Activated B cell treated with CpG ODN at 0.5 μM for 24 hours (primary cell): ENCODE data around the gene C2CD3. TPM values are rescaled to one million over a fixed set of nuclear protein-coding genes. Genes with fewer than 3 reads are reported as not detected.

Source experiments
- ATAC-seq: fragments of 200-7000 bp; cut with Tn5 transposase; one replicate; pipeline ENCODE4 v1.10.0; 2021; ENCODE audit warnings: low read depth, mild to moderate bottlenecking, moderate library complexity
- CTCF ChIA-PET: fragments of 350-600 bp; sonication (Branson Sonifier 250); formaldehyde crosslinking; loops from one replicate; lab custom pipeline; 2021; ENCODE audit warnings: antibody characterized with exemption; lab: Charles Lee
- POLR2A ChIA-PET: fragments of 350-600 bp; sonication (Branson Sonifier 250); formaldehyde crosslinking; loops from one replicate; lab custom pipeline; 2021; ENCODE audit warnings: antibody characterized with exemption; lab: Charles Lee
- DNase-seq: peaks from one replicate; pipeline ENCODE4 v3.0.0; 2022
- H3K27ac Mint-ChIP-seq: one replicate; pipeline ENCODE4 v1.8.0; 2020; ENCODE audit warnings: mixed read lengths
- H3K27me3 Mint-ChIP-seq: one replicate; pipeline ENCODE4 v1.8.0; 2021; ENCODE audit warnings: mixed read lengths
- H3K36me3 Mint-ChIP-seq: one replicate; pipeline ENCODE4 v1.8.0; 2021; ENCODE audit warnings: low read depth, mixed read lengths
- H3K4me1 Mint-ChIP-seq: one replicate; pipeline ENCODE4 v1.8.0; 2021; ENCODE audit warnings: mixed read lengths
- H3K4me3 Mint-ChIP-seq: one replicate; pipeline ENCODE4 v1.8.0; 2020; ENCODE audit warnings: mild to moderate bottlenecking, mixed read lengths
- H3K9me3 Mint-ChIP-seq: one replicate; pipeline ENCODE4 v1.8.0; 2020; ENCODE audit warnings: mixed read lengths
- intact Hi-C: fragments of 100-400 bp; cut with micrococcal nuclease; formaldehyde crosslinking; loops from one replicate; pipeline ENCODE4 v1.15.1; 2024
- total RNA-seq: library from RNA; stranded (reverse); gene quantifications from 2 replicates; pipeline ENCODE4 v1.2.3, GENCODE V29; 2022
- TF ChIP-seq, protein P1 (sequence below): fragments of 200-600 bp; IDR thresholded peaks from one replicate; pipeline ENCODE4 v1.8.0; 2022; ENCODE audit warnings: antibody characterized with exemption, mild to moderate bottlenecking

Gene C2CD3
- total RNA-seq, 1 donor from 2014 or later, result 50.3 TPM

DNA sequence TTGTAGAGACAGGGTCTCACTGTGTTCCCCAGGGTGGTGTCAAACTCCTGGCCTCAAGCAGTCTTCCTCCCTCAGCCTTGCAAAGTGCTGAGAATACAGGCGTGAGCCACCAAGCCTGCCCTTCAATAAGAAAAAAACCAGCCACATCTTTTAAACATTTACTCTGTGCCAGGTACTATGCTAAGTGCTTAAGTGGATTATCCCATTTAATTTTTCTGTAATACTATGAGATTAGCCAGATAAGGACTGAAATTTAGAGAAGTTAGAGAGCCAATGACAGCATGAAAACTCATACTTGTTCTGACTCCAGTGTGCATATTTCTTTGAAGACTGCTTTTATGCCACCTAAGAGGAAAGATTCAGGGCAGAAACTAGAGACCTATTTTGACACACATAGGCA lies 35.9 kb upstream of the C2CD3 start:
- H3K4me1 Mint-ChIP-seq, result no peaks in the 10 kb centered on the region
- no peak for ATAC-seq
- H3K36me3 Mint-ChIP-seq, result peaks cover 51% of the 10 kb centered on the region
- ChIA-PET CTCF (no interaction called here), POLR2A (no interaction called here)
- H3K9me3 Mint-ChIP-seq, result no peaks in the 10 kb centered on the region
- intact Hi-C loops, result no loop called here
- no peak overlapping the region for H3K27ac Mint-ChIP-seq
- TF ChIP-seq, protein P1, sequence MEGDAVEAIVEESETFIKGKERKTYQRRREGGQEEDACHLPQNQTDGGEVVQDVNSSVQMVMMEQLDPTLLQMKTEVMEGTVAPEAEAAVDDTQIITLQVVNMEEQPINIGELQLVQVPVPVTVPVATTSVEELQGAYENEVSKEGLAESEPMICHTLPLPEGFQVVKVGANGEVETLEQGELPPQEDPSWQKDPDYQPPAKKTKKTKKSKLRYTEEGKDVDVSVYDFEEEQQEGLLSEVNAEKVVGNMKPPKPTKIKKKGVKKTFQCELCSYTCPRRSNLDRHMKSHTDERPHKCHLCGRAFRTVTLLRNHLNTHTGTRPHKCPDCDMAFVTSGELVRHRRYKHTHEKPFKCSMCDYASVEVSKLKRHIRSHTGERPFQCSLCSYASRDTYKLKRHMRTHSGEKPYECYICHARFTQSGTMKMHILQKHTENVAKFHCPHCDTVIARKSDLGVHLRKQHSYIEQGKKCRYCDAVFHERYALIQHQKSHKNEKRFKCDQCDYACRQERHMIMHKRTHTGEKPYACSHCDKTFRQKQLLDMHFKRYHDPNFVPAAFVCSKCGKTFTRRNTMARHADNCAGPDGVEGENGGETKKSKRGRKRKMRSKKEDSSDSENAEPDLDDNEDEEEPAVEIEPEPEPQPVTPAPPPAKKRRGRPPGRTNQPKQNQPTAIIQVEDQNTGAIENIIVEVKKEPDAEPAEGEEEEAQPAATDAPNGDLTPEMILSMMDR, result no peak
- H3K27me3 Mint-ChIP-seq, result no peaks in the 10 kb centered on the region
- no peak overlapping the region for H3K4me3 Mint-ChIP-seq
- no peak for DNase-seq

GRCh38 chr11:74205181-74205580 lies 34.4 kb upstream of the C2CD3 start:
- Mint-ChIP-seq H3K27ac (no peak overlapping the region), H3K4me1 (no peaks in the 10 kb centered on the region), H3K36me3 (peaks cover 44% of the 10 kb centered on the region), H3K4me3 (no peak overlapping the region), H3K27me3 (no peaks in the 10 kb centered on the region), H3K9me3 (no peaks in the 10 kb centered on the region)
- intact Hi-C loops, result no loop called here
- TF ChIP-seq, protein P1, result no peak
- ChIA-PET POLR2A (no interaction called here), CTCF (no interaction called here)
- DNase-seq, result no peak
- no peak for ATAC-seq

DNA sequence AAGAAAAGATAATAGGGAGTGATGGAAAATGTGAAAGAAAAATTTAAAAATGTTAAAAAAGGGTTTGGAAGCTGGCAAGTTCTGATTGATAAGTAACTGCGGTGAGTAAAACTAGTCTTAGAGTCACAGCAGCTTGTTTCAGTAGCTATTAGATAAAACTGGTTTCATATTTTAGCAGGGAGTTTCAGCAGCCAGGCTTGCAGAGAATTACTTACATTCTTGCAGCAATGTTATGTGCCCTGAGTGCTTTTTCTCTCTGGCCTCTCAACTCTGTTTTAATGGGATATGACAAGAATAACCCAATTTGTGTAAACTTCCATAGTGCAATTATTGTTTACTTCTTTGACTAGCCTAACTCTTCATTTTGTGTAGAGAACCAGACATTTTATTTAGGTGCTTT lies 33.9 kb upstream of the C2CD3 start:
- no peak for ATAC-seq

GRCh38 chr11:74203966-74204365 lies 33.2 kb upstream of the C2CD3 start:
- intact Hi-C loops, result no loop called here
- H3K27ac Mint-ChIP-seq, result no peak overlapping the region
- POLR2A ChIA-PET, result no interaction called here
- TF ChIP-seq, protein P1, result no peak
- peaks cover 35% of the 10 kb centered on the region for H3K36me3 Mint-ChIP-seq
- CTCF ChIA-PET, result no interaction called here
- peaks cover 4% of the 10 kb centered on the region for H3K9me3 Mint-ChIP-seq
- H3K4me3 Mint-ChIP-seq, result no peak overlapping the region
- H3K27me3 Mint-ChIP-seq, result no peaks in the 10 kb centered on the region
- DNase-seq (no peak), ATAC-seq (no peak)
- no peaks in the 10 kb centered on the region for H3K4me1 Mint-ChIP-seq

More for the DNA sequence above, 33.9 kb upstream of the C2CD3 start:
- no peak for DNase-seq
- ChIA-PET POLR2A (no interaction called here), CTCF (no interaction called here)
- TF ChIP-seq, protein P1, result no peak
- no peaks in the 10 kb centered on the region for H3K27me3 Mint-ChIP-seq
- H3K9me3 Mint-ChIP-seq, result no peaks in the 10 kb centered on the region
- H3K27ac Mint-ChIP-seq, result no peak overlapping the region
- peaks cover 40% of the 10 kb centered on the region for H3K36me3 Mint-ChIP-seq
- intact Hi-C loops, result no loop called here
- no peaks in the 10 kb centered on the region for H3K4me1 Mint-ChIP-seq
- no peak overlapping the region for H3K4me3 Mint-ChIP-seq

- CTCF ChIA-PET, result no interaction called here
- no peak overlapping the region for H3K4me3 Mint-ChIP-seq
- no peaks in the 10 kb centered on the region for H3K4me1 Mint-ChIP-seq
- ATAC-seq (no peak), DNase-seq (no peak)
- POLR2A ChIA-PET, result no interaction called here
- H3K27me3 Mint-ChIP-seq, result no peaks in the 10 kb centered on the region
- peaks cover 14% of the 10 kb centered on the region for H3K36me3 Mint-ChIP-seq
- no peak overlapping the region for H3K27ac Mint-ChIP-seq
- TF ChIP-seq, protein P1, result no peak
- intact Hi-C loops, result no loop called here
- peaks cover 6% of the 10 kb centered on the region for H3K9me3 Mint-ChIP-seq
Observed at GRCh38 chr11:74196781-74197486, 26.1 kb upstream of the C2CD3 start.
